GM19372 (cell line): ENCODE results near the gene CENPC.
"Not testable (repeated sequence)": the region's sequence is repeated elsewhere in the genome, so short reads cannot be mapped to it uniquely, and the experiment has no call there.

Experiments used
- ATAC-seq: cut with Tn5 transposase; IDR thresholded peaks from one replicate; pipeline ENCODE4 v1.9.1; 2021; ENCODE audit warnings: mild to moderate bottlenecking, low read depth, moderate library complexity; ENCODE audit not compliant: unreplicated experiment

CENPC gene

DNA sequence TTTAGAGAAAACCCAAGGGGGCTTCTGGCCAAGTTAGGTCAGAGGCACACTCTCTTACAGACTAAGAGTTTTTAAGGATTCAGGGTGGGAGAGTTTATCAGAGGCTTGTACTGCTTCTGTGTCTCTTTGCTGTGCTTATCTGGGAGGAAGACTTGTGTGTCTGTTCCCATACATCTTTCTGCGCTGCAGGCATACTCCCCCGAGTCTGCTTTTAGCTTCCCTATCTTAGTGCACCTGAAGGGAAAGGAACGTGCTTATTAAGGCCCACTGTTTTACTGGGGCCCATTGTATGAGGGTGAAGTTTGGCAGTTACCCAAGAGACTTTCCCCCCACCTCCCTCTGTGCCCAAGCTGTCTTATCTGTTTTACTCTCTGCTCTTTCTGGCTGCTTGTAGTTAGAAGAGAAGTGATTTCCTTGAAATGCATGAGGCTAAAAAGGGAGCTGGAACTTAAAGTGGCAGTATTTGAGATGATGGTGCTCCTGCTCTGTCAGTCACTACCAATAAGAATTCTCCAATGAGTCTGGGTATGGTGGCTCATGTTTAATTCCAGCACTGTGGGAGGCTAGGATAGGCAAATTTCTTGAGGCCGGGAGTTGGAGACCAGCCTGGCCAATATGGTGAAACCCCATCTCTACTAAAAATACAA is 7.0 kb upstream of the CENPC start:
- not testable (repeated sequence) for ATAC-seq

- ATAC-seq = no peak
Measured at GRCh38 chr4:67550857-67551256, 5.6 kb upstream of the CENPC start.

GRCh38 chr4:67550451-67550850 is 5.1 kb upstream of the CENPC start:
- no peak for ATAC-seq

DNA sequence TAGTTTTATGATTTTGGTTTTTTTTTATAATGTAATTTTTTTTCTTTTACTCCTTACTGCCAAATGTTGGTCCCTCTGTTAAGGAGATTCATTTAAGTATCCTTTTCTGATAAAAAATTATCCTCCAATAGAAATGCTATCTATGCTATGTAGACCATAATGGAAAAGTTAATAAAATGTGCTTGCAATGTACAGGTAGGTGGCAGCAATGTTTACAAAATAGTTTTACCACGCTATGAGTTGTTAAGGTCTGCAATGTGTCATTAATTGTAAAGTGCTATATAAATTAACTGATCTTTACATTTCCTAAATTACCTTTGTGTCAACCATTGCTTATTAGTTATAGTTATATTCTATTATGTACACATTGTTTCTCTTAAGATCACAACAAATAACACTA is 3.8 kb upstream of the CENPC start:
- ATAC-seq = peak; percentile 33

DNA sequence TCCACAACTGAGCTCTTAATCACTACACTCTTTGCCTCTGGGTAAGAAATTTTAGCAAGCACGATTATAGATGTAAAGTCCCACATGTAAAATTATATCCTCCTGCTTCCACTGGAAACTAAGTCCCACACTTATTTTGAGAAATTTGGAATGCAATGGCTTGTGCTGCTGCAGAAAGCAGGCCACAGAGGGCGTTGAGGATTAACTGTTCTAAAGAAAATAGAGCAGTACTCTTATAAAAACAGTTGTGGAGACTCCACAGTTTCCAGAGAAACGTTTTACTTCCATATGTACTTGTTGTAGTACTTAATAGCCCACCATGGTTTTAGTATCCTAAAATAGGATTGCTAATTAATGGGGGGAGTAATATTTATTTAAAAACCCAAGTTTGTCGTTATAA is 1.7 kb upstream of the CENPC start:
- no peak for ATAC-seq

DNA sequence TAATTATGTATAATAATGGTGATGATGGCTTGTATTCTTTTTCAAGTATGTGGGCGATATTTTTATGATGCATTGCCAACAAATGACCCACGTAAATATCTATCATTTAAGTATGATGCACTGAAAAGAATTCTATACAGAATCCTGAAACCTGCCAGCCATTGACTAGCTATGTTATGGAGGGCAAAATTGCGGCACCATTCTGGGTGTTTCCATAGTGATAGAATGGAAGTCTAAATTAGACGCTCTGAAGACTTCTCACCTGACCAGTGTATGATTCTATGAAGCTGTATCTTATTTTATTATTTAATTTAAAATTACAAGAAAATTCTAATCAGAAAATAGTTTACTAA is 677 bp upstream of the CENPC start:
- no peak for ATAC-seq

DNA sequence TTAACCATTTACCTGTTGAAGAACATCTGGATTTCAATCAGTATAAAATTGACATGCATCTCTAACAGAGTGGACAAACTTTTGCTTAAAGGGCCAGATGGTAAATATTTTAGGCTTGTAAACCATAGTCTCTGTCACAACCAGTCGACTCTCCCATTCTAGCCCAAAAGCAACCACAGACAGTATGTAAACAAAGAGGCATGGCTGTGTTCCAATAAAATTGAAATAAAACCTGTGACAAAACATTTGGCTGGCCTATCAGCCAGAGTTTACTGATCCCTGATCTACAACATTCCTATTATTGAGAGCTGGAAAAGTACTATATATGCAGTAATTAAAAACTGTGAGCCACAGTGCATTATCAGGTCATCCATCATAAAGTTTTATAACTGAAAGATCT is 3.2 kb downstream of the CENPC start:
- ATAC-seq = no peak

GRCh38 chr4:67539830-67540229 is 5.5 kb downstream of the CENPC start:
- no peak for ATAC-seq

DNA sequence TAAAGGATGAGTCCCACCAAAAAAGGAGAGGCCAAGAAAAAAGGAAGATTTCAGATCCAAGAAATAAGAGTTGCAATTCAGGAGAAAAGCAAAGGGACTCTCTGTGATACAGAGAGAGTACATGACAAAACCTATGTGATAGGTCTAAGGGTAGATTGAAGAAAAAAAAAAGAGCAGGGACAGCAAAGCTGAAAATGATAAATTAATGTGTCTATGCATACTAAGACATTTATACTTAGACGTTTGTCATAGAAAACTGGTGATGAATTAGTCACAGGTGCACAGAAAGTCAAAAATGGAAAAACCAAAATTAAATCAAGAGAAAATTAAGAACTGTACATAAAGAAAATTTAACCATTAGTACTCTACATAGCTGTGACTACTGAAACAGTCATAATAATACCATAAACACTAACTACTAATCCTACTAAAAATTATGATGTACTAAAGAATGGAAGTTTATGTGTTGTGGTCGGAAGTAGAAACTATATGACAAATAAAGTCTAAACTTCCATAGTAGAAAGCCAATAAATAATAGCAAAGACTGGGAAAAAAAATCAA is 9.9 kb downstream of the CENPC start:
- ATAC-seq = no peak

DNA sequence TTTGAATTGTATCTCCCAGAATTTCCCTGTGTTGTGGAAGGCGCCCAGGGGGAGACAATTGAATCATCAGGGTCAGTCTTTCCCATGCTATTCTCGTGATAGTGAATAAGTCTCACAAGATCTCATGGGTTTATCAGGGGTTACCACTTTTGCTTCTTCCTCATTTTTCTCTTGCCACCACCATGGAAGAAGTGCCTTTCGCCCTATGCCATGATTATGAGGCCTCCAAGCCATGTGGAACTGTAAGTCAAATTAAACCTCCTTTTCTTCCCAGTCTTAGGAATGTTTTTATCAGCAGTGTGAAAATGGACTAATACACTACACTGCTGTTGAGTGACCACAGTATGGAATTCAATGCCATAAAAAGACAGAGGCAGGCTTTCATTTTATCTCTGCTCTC is 12.2 kb downstream of the CENPC start:
- no peak for ATAC-seq

- ATAC-seq = not testable (repeated sequence)
Measured at GRCh38 chr4:67532397-67532796, 12.9 kb downstream of the CENPC start.

GRCh38 chr4:67531379-67531962 is 13.8 kb downstream of the CENPC start:
- no peak for ATAC-seq

- not testable (repeated sequence) for ATAC-seq
Measured at GRCh38 chr4:67524140-67524539, 21.2 kb downstream of the CENPC start.

DNA sequence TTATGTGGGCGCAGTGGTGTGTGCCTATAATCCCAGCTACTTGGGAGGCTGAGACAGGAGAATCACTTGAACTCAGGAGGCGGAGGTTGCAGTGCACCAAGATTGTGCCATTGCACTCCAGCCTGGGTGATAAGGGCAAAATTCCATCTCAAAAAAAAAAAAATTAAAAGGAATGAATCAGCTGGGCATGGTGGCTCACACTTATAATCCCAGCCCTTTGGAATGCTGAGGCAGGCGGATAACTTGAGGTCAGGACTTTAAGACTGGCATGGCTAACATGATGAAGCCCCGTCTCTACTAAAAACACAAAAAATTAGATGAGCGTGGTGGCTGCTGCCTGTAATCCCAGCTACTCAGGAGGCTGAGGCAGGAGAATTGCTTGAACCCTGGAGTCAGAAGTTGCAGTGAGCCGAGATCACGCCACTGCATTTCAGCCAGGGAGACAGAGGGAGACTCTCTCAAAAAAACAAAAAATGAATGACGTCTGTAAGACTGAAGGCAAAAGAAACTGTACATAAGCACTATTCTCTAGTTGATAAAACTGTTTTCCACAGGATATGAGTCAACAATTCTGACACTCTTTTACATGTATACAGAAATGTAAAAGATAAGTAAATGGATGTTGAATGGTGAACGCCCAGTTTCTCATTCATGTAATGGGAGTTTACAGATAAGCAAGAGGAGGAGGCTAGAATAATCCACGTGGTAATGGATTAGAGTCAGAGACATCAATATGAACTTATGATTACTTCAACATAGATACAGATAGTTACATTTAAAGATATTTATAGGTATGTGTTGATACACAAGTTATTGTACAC is 22.2 kb downstream of the CENPC start:
- ATAC-seq = no peak

- no peak for ATAC-seq
Measured at GRCh38 chr4:67522230-67522629, 23.1 kb downstream of the CENPC start.

DNA sequence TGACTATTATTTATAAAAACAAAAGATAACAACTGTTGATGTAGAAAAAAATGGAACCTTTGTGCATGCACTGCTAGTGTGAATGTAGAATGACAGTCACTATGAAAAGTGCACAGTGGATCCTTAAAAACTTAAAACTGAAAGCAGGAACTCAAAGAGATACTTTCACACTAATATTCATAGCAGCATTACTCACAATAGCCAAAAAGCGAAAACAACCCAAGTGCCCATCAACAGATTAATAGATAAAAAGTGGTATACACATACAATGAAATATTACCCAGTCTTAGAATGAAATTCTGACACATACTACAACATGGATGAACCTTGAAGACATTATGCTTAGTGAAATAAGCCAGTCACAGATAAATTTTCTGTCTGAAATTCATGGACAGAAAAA is 23.8 kb downstream of the CENPC start:
- peak; percentile 62 for ATAC-seq

DNA sequence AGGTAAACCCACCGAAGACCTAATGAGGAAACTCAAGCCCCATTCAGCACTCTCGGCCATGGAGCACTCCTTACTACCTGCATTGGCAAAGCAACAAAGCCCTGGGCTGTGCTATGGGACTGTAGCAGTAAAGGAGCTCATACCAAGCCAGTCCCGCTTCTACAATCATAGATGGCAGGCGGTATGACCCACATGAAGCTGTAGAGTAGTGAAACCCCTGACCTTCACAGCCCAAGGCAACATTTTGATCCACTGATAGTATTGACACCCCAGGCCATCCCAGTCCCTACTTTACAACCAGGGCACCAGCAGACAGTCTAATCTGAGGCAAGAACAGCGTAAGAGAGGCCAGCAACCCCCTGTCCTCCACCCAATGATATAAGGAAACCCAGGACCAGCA is 25.2 kb downstream of the CENPC start:
- no peak for ATAC-seq

- no peak for ATAC-seq
Measured at GRCh38 chr4:67512501-67512900, 32.8 kb downstream of the CENPC start.

DNA sequence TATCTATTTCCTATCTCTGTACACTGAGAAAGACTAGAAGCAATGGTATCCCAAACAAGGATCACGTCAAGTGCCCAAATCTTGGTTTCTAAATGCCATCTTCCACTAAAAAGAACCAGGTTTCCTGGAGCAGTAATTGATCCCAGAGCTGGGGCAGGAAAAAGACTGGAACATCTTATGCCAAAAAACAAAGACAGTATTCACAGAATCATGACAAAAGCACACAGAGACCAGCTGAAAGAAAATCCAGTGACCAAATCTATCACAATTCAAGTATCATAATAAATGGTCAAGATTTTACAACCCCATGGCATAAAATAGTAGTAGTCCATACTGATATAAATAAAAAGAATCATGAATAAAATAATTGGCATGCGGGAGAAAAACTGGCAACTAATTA is 44.9 kb downstream of the CENPC start:
- ATAC-seq = no peak

DNA sequence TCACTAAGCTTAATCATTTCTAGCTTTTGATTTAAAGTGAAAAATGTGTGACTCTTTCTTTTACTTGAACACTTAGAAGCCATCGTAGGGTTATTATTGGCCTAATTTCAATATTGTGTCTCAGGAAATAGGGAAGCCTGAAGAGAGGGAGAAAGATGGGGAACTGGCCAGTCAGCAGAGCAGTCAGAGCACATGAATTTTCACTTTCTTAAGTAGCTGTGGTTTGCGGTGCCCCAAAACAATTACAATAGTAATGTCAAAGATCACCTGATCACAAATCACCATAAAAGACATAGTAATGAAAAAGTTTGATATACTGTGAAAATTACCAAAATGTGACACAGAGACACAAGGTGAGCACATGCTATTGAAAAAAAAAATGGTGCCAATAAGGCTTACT is 45.5 kb downstream of the CENPC start:
- ATAC-seq = peak; percentile 59

- ATAC-seq = no peak
Measured at GRCh38 chr4:67483868-67484602, 61.3 kb downstream of the CENPC start.
